Caco-2 (cell line): Measurements from ENCODE around the gene LRRC59. TPM values are rescaled to one million over a fixed set of nuclear protein-coding genes. Genes with fewer than 3 reads are reported as not detected.

ENCODE experiments used
- BruUV-seq: library from RNA; stranded (reverse); fragments of 400-500 nt; replicated peaks from 2 replicates; lab custom pipeline; 2021; lab: Mats Ljungman, UMichigan
- CTCF ChIA-PET: fragments of 300-600 bp; sonication (Branson Sonifier 250); formaldehyde crosslinking; loops from one replicate; lab custom pipeline; 2022; ENCODE audit warnings: antibody characterized with exemption; lab: Charles Lee
- POLR2A ChIA-PET: fragments of 300-600 bp; sonication (Branson Sonifier 250); formaldehyde crosslinking; loops from one replicate; lab custom pipeline; 2022; ENCODE audit warnings: antibody characterized with exemption; lab: Charles Lee
- DNase-seq, 2 experiments: peaks; one replicate each; pipeline versions ENCODE4 v3.0.0 to v3.0.0-alpha.2; 2020 to 2022
- H3K27me3 ChIP-seq: replicated peaks from 2 replicates; pipeline ENCODE4 v1.6.0; 2011; ENCODE audit warnings: low read length; ENCODE audit not compliant: control insufficient read depth, insufficient read depth
- H3K36me3 ChIP-seq: 2 replicates; pipeline ENCODE4 v1.5.1; 2011; ENCODE audit warnings: low read length; ENCODE audit not compliant: control insufficient read depth, insufficient read depth
- H3K4me1 ChIP-seq: fragments of 250-450 bp; sonication (Bioruptor Pico); 2 replicates; pipeline ENCODE4 v1.5.1; 2020; ENCODE audit warnings: mild to moderate bottlenecking
- H3K4me3 ChIP-seq: 2 replicates; pipeline ENCODE4 v1.5.1; 2011; ENCODE audit warnings: low read depth, mild to moderate bottlenecking, control low read depth, low read length
- H3K9me3 ChIP-seq: fragments of 250-450 bp; sonication (Bioruptor Pico); 2 replicates; pipeline ENCODE4 v1.5.1; 2020; ENCODE audit warnings: mild to moderate bottlenecking, moderate library complexity
- H3K27ac Mint-ChIP-seq: one replicate; pipeline ENCODE4 v1.8.0; 2022; ENCODE audit warnings: mixed read lengths; ENCODE audit not compliant: unreplicated experiment
- H3K27me3 Mint-ChIP-seq: one replicate; pipeline ENCODE4 v1.8.0; 2022; ENCODE audit warnings: mixed read lengths; ENCODE audit not compliant: insufficient read depth, unreplicated experiment
- H3K36me3 Mint-ChIP-seq: one replicate; pipeline ENCODE4 v1.8.0; 2022; ENCODE audit warnings: mild to moderate bottlenecking, mixed read lengths; ENCODE audit not compliant: insufficient read depth, unreplicated experiment
- H3K4me1 Mint-ChIP-seq: one replicate; pipeline ENCODE4 v1.8.0; 2022; ENCODE audit warnings: low read depth, mixed read lengths; ENCODE audit not compliant: unreplicated experiment
- H3K4me3 Mint-ChIP-seq: one replicate; pipeline ENCODE4 v1.8.0; 2022; ENCODE audit warnings: mild to moderate bottlenecking, moderate library complexity, mixed read lengths; ENCODE audit not compliant: unreplicated experiment
- H3K9me3 Mint-ChIP-seq: one replicate; pipeline ENCODE4 v1.8.0; 2022; ENCODE audit warnings: mixed read lengths; ENCODE audit not compliant: unreplicated experiment
- CTCF ChIP-seq, 2 experiments: fragments of 200-600 bp in 1 of 2; IDR thresholded peaks; 1 replicate in 1 of 2; 2 replicates in 1 of 2; pipeline versions ENCODE4 v1.5.1 to v1.8.0; 2011 to 2022; ENCODE audit warnings: antibody characterized with exemption in 1 of 2, control low read depth in 1 of 2, inconsistent platforms in 1 of 2, low read depth in 1 of 2, low read length in 1 of 2, mild to moderate bottlenecking in 1 of 2, moderate library complexity in 1 of 2; ENCODE audit not compliant: insufficient read depth in 1 of 2, severe bottlenecking in 1 of 2, unreplicated experiment in 1 of 2
- intact Hi-C: fragments of 100-400 bp; cut with micrococcal nuclease; formaldehyde crosslinking; loops from one replicate; pipeline ENCODE4 v1.10.0; 2022; ENCODE audit not compliant: unreplicated experiment
- total RNA-seq: library from RNA; stranded (reverse); gene quantifications from 2 replicates; pipeline ENCODE4 v1.2.3, GENCODE V29; 2022

The LRRC59 gene
- total RNA-seq, 1 experiment from 2014 or later: 324 TPM

- H3K9me3 ChIP-seq: no peaks in the 10 kb centered on the region
- H3K36me3 ChIP-seq: peaks cover 11% of the 10 kb centered on the region
- H3K4me1 ChIP-seq: no peaks in the 10 kb centered on the region
- H3K4me3 ChIP-seq: no peak overlapping the region
- POLR2A ChIA-PET: interaction anchor here (0.8 to 1.0 kb wide), 2 partner anchors 12 to 15 kb away, joined by 3 to 5 read pairs; no protein-coding TSS in a partner anchor
- no peak for DNase-seq
- no TSS peak for BruUV-seq
- H3K9me3 Mint-ChIP-seq: no peaks in the 10 kb centered on the region
- no peak overlapping the region for H3K4me3 Mint-ChIP-seq
- no peaks in the 10 kb centered on the region for H3K27me3 ChIP-seq
- H3K4me1 Mint-ChIP-seq: no peaks in the 10 kb centered on the region
- no peaks in the 10 kb centered on the region for H3K27me3 Mint-ChIP-seq
- no peak overlapping the region for H3K27ac Mint-ChIP-seq
- CTCF ChIA-PET: interaction anchor here (1.0 kb wide), 1 partner anchor 14 kb away, joined by 3 read pairs; the partner anchor contains the start of gene LRRC59
- intact Hi-C loops: no loop called here
- TF ChIP-seq CTCF (IDR thresholded peaks at IDR 0.05; ENCODE audit: insufficient read depth in 1 of 2, low read depth in 1 of 2, low read length in 1 of 2, severe bottlenecking in 1 of 2, unreplicated experiment in 1 of 2): no peak
- peaks cover 98% of the 10 kb centered on the region for H3K36me3 Mint-ChIP-seq
Observed at GRCh38 chr17:50382931-50383330, 14.4 kb downstream of the LRRC59 start.

- no TSS peak for BruUV-seq
- H3K9me3 ChIP-seq: no peaks in the 10 kb centered on the region
Observed at GRCh38 chr17:50381920-50382319, 15.4 kb downstream of the LRRC59 start.

GRCh38 chr17:50381260-50381815 is 16.0 kb downstream of the LRRC59 start:
- DNase-seq: no peak
- Mint-ChIP-seq H3K9me3 (no peaks in the 10 kb centered on the region), H3K27ac (no peak overlapping the region), H3K36me3 (peaks cover 85% of the 10 kb centered on the region), H3K27me3 (no peaks in the 10 kb centered on the region), H3K4me1 (no peaks in the 10 kb centered on the region), H3K4me3 (no peak overlapping the region)
- intact Hi-C loops: no loop called here
- POLR2A ChIA-PET: interaction anchor here (1.0 kb wide), 1 partner anchor 15 kb away, joined by 3 read pairs; no protein-coding TSS in a partner anchor
- Histone ChIP-seq H3K27me3 (no peaks in the 10 kb centered on the region), H3K4me3 (no peak overlapping the region), H3K4me1 (no peaks in the 10 kb centered on the region), H3K36me3 (peaks cover 9% of the 10 kb centered on the region), H3K9me3 (no peaks in the 10 kb centered on the region)
- TF ChIP-seq CTCF (IDR thresholded peaks at IDR 0.05; ENCODE audit: insufficient read depth in 1 of 2, low read depth in 1 of 2, low read length in 1 of 2, severe bottlenecking in 1 of 2, unreplicated experiment in 1 of 2): peak in 1 of 2 experiments; percentile 1
- TSS peak; percentile 42 for BruUV-seq
- CTCF ChIA-PET: interaction anchor here (0.6 to 3.5 kb wide), 5 partner anchors 15 to 520 kb away, joined by 3 to 17 read pairs (median 3); partner anchors contain the start of gene LRRC59

More at GRCh38 chr17:50381920-50382319, 15.4 kb downstream of the LRRC59 start:
- H3K4me1 Mint-ChIP-seq: no peaks in the 10 kb centered on the region
- H3K27me3 ChIP-seq: no peaks in the 10 kb centered on the region
- DNase-seq: no peak
- intact Hi-C loops: no loop called here
- H3K36me3 ChIP-seq: peaks cover 11% of the 10 kb centered on the region
- CTCF ChIA-PET: interaction anchor here (1.0 to 3.5 kb wide), 3 partner anchors 16 to 97 kb away, joined by 3 to 17 read pairs (median 5); partner anchors contain the start of gene LRRC59
- H3K4me3 ChIP-seq: no peak overlapping the region
- H3K27ac Mint-ChIP-seq: no peak overlapping the region
- H3K9me3 Mint-ChIP-seq: no peaks in the 10 kb centered on the region
- TF ChIP-seq CTCF (IDR thresholded peaks at IDR 0.05; ENCODE audit: insufficient read depth in 1 of 2, low read depth in 1 of 2, low read length in 1 of 2, severe bottlenecking in 1 of 2, unreplicated experiment in 1 of 2): no peak
- POLR2A ChIA-PET: interaction anchor here (1.0 kb wide), 1 partner anchor 14 kb away, joined by 3 read pairs; no protein-coding TSS in a partner anchor
- peaks cover 90% of the 10 kb centered on the region for H3K36me3 Mint-ChIP-seq
- no peaks in the 10 kb centered on the region for H3K27me3 Mint-ChIP-seq
- no peaks in the 10 kb centered on the region for H3K4me1 ChIP-seq
- no peak overlapping the region for H3K4me3 Mint-ChIP-seq
